ENCODE results near the gene CFAP20DC. TPM values are rescaled to one million over a fixed set of nuclear protein-coding genes. Genes with fewer than 3 reads are reported as not detected.

The CFAP20DC gene
- total and polyA plus RNA-seq, 10 of the 15 experiments (the other 5 are each of a cell fraction or from before 2014, with no cell fraction given), result 0.53 to 11.6 (median 2.0) TPM

- RAD21 ChIA-PET (ENCODE audit: unreplicated experiment), result interaction anchor here (0.7 to 1.8 kb wide), 2 partner anchors 24 to 50 kb away, joined by 3 to 9 read pairs; no protein-coding TSS in a partner anchor
- TF ChIP-seq PAX8 (IDR thresholded peaks at IDR 0.05) (no peak), BMI1 (IDR thresholded peaks at IDR 0.05; ENCODE audit: borderline replicate concordance) (0 out of 2 replicates have a peak, but pooled peaks have one; percentile 52), IRF5 (IDR thresholded peaks at IDR 0.05; ENCODE audit: borderline replicate concordance) (no peak), ATF2 (IDR thresholded peaks at IDR 0.05; ENCODE audit: low read length) (peak; percentile 64; the same call in 1 of the 2 replicates), EP300 (IDR thresholded peaks at IDR 0.05; ENCODE audit: borderline replicate concordance in 1 of 2, control insufficient read depth in 1 of 2, low read depth in 2 of 2, low read length in 2 of 2) (peak in 1 of 2 experiments; percentile 77; a peak in 1 of 4 replicates), MTA2 (IDR thresholded peaks at IDR 0.05; ENCODE audit: low read depth) (peak; percentile 85), NR2C2 (IDR thresholded peaks at IDR 0.05; ENCODE audit: borderline replicate concordance, control insufficient read depth, insufficient read length, low read depth) (no peak), GATAD2B (conservative IDR thresholded peaks at IDR 0.05; ENCODE audit: low read depth) (no peak), ZBTB40 (IDR thresholded peaks at IDR 0.05; ENCODE audit: borderline replicate concordance) (no peak), LARP7 (IDR thresholded peaks at IDR 0.05) (no peak)
- TF ChIP-seq, protein P1, sequence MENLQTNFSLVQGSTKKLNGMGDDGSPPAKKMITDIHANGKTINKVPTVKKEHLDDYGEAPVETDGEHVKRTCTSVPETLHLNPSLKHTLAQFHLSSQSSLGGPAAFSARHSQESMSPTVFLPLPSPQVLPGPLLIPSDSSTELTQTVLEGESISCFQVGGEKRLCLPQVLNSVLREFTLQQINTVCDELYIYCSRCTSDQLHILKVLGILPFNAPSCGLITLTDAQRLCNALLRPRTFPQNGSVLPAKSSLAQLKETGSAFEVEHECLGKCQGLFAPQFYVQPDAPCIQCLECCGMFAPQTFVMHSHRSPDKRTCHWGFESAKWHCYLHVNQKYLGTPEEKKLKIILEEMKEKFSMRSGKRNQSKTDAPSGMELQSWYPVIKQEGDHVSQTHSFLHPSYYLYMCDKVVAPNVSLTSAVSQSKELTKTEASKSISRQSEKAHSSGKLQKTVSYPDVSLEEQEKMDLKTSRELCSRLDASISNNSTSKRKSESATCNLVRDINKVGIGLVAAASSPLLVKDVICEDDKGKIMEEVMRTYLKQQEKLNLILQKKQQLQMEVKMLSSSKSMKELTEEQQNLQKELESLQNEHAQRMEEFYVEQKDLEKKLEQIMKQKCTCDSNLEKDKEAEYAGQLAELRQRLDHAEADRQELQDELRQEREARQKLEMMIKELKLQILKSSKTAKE (IDR thresholded peaks at IDR 0.05; ENCODE audit: low read depth, poor library complexity, severe bottlenecking), result no peak
These were observed 175.0 kb downstream of the CFAP20DC start for GRCh38 chr3:58874795-58875194.

More at GRCh38 chr3:58874795-58875194, 175.0 kb downstream of the CFAP20DC start:
- no peak overlapping the region for H3K4me3 ChIP-seq
- intact Hi-C loops (cut with micrococcal nuclease; ENCODE audit: unreplicated experiment) (loop anchor here (5.0 to 10.0 kb wide), 2 partner anchors 78 to 180 kb away; no protein-coding TSS in a partner anchor), in situ Hi-C loops (cut with MboI) (no loop called here)
- ChIA-PET POLR2A (interaction anchor here (1.4 kb wide), 1 partner anchor 24 kb away, joined by 5 read pairs; no protein-coding TSS in a partner anchor), SMC1A (ENCODE audit: uncharacterized antibody, unreplicated experiment) (interaction anchor here (1.0 to 1.4 kb wide), 3 partner anchors 8 to 13 kb away, joined by 3 to 7 read pairs (median 3); no protein-coding TSS in a partner anchor), CTCF (no interaction called here)
- WGBS (ENCODE audit: insufficient coverage, insufficient replicate concordance, low lambda C conversion rate, missing lambda C conversion rate), result 0% methylated on average over 2 of the region's 2 CpGs
- H3K36me3 ChIP-seq (ENCODE audit: control insufficient read depth in 2 of 2, insufficient read depth in 2 of 2, low read length in 1 of 2), result no peaks in the 10 kb centered on the region
- no peaks in the 10 kb centered on the region for H3K27me3 ChIP-seq (replicated peaks in 1 of 2; ENCODE audit: control insufficient read depth in 2 of 2, insufficient read depth in 2 of 2, low read length in 1 of 2)
- H4K20me1 ChIP-seq (ENCODE audit: control insufficient read depth, insufficient read depth), result no peaks in the 10 kb centered on the region
- peaks cover 5% of the 10 kb centered on the region; the same call in 1 of the 2 replicates for H3K4me1 ChIP-seq (ENCODE audit: control insufficient read depth, insufficient read depth, low read length)
- H2AFZ ChIP-seq (ENCODE audit: control insufficient read depth, low read depth, low read length), result peak overlapping the region; percentile 69
- H3K9ac ChIP-seq (ENCODE audit: control insufficient read depth, insufficient read depth, low read length), result no peak overlapping the region
- H3K9me3 ChIP-seq (replicated peaks; ENCODE audit: control insufficient read depth, insufficient read depth, low read length), result no peaks in the 10 kb centered on the region
- DNase-seq (ENCODE audit: low read depth, low spot score) (peak; percentile 59), FAIRE-seq (peak; percentile 68), ATAC-seq (peak; percentile 94)
- BruUV-seq (replicated peaks), result no TSS peak
- H3K27ac ChIP-seq (ENCODE audit: control insufficient read depth, insufficient read depth), result peak overlapping the region; percentile 67
- no peaks in the 10 kb centered on the region for H3K79me2 ChIP-seq (ENCODE audit: control insufficient read depth, insufficient read depth, low read length)
- H3K4me2 ChIP-seq (ENCODE audit: control insufficient read depth, insufficient read depth), result peak overlapping the region; percentile 15; the same call in 1 of the 2 replicates
